Right atrium auricular region (tissue), 2 donors: Measurements from ENCODE around the gene ZNF691. TPM values are rescaled to one million over a fixed set of nuclear protein-coding genes. Genes with fewer than 3 reads are reported as not detected.
"Not testable (repeated sequence)": the region's sequence is repeated elsewhere in the genome, so short reads cannot be mapped to it uniquely, and the experiment has no call there.

Experiments used
- DNase-seq: peaks from one replicate; pipeline ENCODE4 v3.0.0-alpha.2; 2019; ENCODE audit warnings: low spot score
- H3K27ac ChIP-seq, 2 donors: fragments of 200-600 bp; sonication (generic); 1 replicate in 1 of 2; 2 replicates in 1 of 2; pipeline ENCODE4 v1.5.1; 2016 to 2019
- H3K27me3 ChIP-seq, 2 donors: fragments of 200-600 bp; sonication (generic); one replicate each; pipeline versions ENCODE4 v1.5.1 to v1.6.0; 2017 to 2019
- H3K36me3 ChIP-seq: fragments of 200-600 bp; sonication (generic); one replicate; pipeline ENCODE4 v1.5.1; 2016
- H3K4me1 ChIP-seq, 2 donors: fragments of 200-600 bp; sonication (generic); one replicate each; pipeline versions ENCODE4 v1.5.1 to v1.6.0; 2017 to 2019
- H3K4me3 ChIP-seq, 2 donors: fragments of 200-600 bp; sonication (generic); 1 replicate in 1 of 2; 2 replicates in 1 of 2; pipeline ENCODE4 v1.5.1; 2017 to 2019; ENCODE audit warnings: mild to moderate bottlenecking in 1 of 2, moderate library complexity in 1 of 2
- H3K9me3 ChIP-seq, 2 donors: fragments of 200-600 bp; sonication (generic); one replicate each; pipeline ENCODE4 v1.5.1; 2019
- CTCF ChIP-seq, 2 donors: fragments of 200-600 bp; sonication (generic); IDR thresholded peaks; one replicate each; pipeline ENCODE4 v1.5.1; 2019; ENCODE audit warnings: antibody characterized with exemption in 2 of 2
- total RNA-seq, 2 donors: library from RNA; depleted of rRNA; stranded (reverse); fragments of >200 nt; gene quantifications; one replicate each; pipeline ENCODE4 v1.1.0, GENCODE V29; 2016

The ZNF691 gene
- total RNA-seq, 2 donors from 2014 or later: 10.2 to 11.6 TPM

GRCh38 chr1:42889264-42889663 lies 42.9 kb downstream of the ZNF691 start:
- no peak for TF ChIP-seq CTCF (IDR thresholded peaks at IDR 0.05)
- DNase-seq: no peak
- Histone ChIP-seq H3K27ac (no peak overlapping the region), H3K36me3 (no peaks in the 10 kb centered on the region), H3K4me1 (no peaks in the 10 kb centered on the region), H3K4me3 (no peak overlapping the region), H3K9me3 (no peaks in the 10 kb centered on the region), H3K27me3 (no peaks in the 10 kb centered on the region)

- no peaks in the 10 kb centered on the region for H3K36me3 ChIP-seq
- no peak overlapping the region for H3K4me3 ChIP-seq
- H3K27ac ChIP-seq: no peak overlapping the region
- no peak for DNase-seq
- H3K9me3 ChIP-seq: no peaks in the 10 kb centered on the region
- no peak for TF ChIP-seq CTCF (IDR thresholded peaks at IDR 0.05)
- no peaks in the 10 kb centered on the region for H3K27me3 ChIP-seq
- H3K4me1 ChIP-seq: no peaks in the 10 kb centered on the region
These were observed 45.2 kb downstream of the ZNF691 start for GRCh38 chr1:42891465-42892138.

- H3K27ac ChIP-seq, H3K4me1 ChIP-seq, H3K27me3 ChIP-seq, H3K4me3 ChIP-seq, DNase-seq, H3K36me3 ChIP-seq: not testable (repeated sequence)
- peaks cover 0 to 11% of the 10 kb centered on the region in 2 donors for H3K9me3 ChIP-seq
These were observed 53.5 kb downstream of the ZNF691 start for GRCh38 chr1:42899960-42900359.

Other genes starting within 250 kb of the ZNF691 start
- 10 to 100 TPM; 18.2 to 24.9 TPM for gene PPIH, start 188.2 kb upstream of the ZNF691 start, total RNA-seq
- gene YBX1, start 164.2 kb upstream of the ZNF691 start, total RNA-seq: 100 to 1,000 TPM; 801 to 826 TPM
- under 1 TPM in 1 of 2 donors, not detected in 1; 0.28 TPM for gene CLDN19, start 106.4 kb upstream of the ZNF691 start, total RNA-seq
- 10 to 100 TPM; 11.3 to 15.6 TPM for gene P3H1, start 79.6 kb upstream of the ZNF691 start, total RNA-seq
- 1 to 10 TPM; 3.0 to 3.6 TPM for gene C1orf50, start 79.4 kb upstream of the ZNF691 start, total RNA-seq
- not detected for gene TMEM269, start 61.6 kb upstream of the ZNF691 start, total RNA-seq
- gene ERMAP, start 29.5 kb upstream of the ZNF691 start, total RNA-seq: 1 to 10 TPM; 3.3 to 5.6 TPM
- 10 to 100 TPM; 14.5 to 22.1 TPM for gene SVBP, start 29.2 kb upstream of the ZNF691 start, total RNA-seq
- gene SLC2A1, start 112.3 kb downstream of the ZNF691 start, total RNA-seq: 10 to 100 TPM; 25.0 to 51.5 TPM